NK-92 (cell line): Measurements from ENCODE around the gene UPB1.

Experiments used
- DNase-seq: peaks from one replicate; lab custom pipeline; 2025; ENCODE audit not compliant: unreplicated experiment; lab: John Stamatoyannopoulos, UW

The UPB1 gene

DNA sequence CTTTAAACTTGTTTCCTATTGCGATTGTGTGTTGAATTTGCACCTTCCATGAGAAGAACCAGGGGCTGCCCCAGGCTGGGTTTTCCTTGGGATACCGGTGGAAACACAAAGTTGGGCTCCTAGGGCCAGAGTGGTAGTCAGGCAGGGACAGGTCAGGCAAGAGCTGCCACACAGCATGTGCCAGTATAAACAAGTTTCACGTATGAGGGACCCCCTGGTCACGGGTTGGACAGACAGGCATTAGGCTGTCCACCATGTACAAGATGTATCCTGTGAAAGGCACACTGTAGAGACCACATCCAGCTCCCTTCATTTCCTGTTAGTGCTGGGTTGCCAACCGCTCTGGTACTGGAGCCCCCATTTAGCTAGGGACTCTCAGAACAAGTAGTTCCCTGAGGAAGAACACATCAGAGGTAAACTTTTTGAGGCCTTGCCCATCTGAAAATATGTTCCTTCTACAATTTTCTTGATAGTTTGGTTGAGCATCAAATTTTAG lies 8.8 kb downstream of the UPB1 start:
- no peak for DNase-seq

DNA sequence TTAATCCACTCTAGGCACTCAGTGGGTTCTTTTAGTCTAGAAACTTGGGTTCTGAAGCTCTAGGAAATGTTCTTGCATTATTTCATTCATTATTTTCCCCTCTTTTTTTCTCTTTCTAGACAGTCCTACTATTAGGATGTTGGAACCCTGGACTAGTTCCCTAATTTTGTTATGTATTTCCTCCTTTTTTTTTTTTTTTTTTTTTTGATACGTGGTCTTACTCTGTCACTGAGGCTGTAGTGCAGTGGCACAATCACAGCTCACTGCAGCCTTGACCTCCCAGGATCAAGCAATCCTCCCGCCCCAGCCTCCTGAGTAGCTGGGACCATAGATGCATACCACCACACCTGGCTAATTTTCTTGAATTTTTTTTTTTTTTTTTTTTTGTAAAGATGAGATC lies 9.4 kb downstream of the UPB1 start:
- DNase-seq = no peak

DNA sequence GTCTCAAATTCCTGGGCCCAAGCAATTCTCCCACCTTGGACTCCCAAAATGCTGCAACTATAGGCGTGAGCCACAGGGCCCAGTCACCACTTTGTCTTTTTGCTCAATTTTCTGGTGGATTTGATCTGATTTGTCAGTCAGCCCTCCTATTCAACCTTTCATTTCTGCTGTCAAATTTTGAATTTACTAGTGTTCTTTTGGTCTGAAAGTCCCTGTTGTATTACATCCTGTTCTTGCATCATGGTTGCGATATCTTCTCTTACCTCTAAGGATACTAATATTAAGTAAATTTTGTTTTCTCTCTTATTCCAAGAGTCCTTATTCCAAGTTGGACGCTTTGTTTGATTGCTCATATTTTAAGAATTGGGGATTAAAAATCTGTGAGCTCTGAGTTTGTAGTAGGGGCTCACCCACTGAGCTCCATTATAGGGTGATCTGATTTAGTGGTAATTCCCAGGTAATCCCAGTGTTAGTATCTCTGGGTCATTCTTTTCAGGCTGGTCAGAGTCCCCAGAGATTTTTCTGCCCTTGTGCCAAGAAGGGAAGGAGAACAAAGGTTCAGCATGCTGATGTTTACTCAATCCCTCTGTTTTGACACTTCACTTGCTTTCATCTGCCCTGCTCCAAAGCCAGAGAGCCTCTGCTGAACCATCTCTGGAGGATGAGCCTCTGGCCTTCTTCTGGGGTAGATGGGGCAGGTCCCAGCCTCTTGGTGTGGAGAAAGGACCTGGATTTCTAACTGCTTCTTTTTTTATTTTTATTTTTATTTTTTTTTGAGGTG lies 10.0 kb downstream of the UPB1 start:
- no peak for DNase-seq

DNA sequence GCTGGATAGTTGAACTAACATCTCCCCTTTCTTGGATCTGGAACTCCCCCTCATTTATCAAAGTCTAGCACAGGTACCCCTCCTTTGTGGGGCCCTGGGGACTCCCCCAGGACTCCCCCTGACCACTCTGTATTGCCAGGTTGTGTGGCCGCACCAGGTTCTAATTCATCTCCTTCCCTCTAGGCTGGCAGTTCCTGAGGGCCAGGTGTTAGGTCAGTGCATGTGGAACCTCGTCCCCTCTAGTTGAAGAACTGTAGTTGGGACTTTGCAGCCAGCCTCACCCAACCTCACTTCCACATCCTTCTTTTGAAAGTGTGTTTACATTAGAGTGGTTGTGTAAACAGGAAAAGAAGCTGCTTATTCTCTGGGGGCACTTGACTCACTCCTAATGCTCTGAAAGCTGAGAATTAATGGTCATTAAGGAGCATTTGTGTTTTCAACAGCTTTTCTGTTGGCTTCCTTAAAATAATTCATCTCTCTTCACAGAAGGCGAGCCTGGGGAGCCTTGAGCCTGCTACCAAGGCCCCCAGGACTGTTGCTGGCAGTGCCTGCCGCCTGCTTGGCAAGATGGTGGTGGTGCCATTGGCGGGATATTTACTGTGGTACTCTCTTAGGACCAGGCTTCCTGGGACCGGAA lies 11.8 kb downstream of the UPB1 start:
- DNase-seq = no peak

DNA sequence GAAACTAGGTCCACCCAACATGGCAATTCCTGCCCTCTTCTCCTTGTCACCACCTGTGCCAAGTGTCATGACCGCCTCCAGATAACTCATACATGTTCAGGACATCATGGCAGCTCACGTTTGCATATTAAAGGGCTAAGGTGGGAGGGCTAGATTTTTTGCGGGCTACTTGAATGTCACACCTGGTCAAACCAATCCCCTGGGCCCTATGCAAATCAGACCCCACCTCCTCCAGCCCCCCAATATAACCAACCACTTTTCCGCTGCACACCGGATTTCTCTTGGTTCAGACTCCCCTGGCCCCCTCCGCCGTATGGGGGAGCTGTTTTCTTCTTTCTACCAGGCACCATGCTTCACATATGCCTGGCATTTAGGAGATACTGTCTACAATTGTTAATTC lies 12.6 kb downstream of the UPB1 start:
- no peak for DNase-seq

DNA sequence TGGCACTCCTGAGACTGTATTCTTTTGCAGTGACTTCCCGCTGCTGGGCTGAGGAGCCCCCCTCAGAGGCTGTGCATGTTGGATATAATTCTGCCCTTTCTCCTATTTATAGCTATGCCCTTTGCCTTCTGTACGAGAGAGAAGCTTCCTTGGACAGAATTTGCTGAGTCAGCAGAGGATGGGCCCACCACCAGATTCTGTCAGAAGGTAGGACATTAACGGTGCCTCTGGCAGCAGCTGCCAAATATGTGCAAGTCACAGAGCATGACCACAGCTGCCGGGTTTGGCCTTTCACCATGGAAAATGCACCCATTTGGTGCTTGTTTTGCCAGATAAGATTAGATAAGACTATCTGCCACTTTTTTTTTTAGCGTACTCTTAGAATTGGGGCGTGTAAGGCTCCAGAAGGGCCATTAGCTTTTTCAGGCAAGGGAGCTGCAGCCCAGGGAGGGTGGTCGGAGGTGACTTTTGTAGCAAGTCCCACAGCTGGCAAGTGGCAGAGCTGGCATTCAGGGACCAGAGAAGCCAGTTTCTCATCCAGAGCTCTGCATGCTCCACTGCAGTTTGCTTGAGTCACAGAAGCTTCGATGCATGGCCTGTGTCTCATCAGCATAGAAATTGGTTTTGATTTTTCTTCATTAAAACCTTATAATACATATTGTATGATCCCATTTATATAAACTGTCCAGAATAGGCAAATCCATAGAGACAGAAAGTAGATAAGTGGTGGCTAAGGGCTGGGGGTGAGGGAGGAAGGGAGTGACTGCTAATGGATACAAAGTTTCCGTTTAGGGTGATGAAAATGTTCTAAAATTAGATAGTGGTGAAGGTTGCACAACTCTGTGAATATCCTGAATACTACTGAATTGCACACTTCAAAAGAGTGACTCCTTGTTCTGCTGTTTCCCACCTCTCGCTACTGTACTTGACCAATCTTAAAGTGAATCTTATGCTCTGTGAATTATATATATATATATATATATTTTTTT lies 15.8 kb downstream of the UPB1 start:
- no peak for DNase-seq

DNA sequence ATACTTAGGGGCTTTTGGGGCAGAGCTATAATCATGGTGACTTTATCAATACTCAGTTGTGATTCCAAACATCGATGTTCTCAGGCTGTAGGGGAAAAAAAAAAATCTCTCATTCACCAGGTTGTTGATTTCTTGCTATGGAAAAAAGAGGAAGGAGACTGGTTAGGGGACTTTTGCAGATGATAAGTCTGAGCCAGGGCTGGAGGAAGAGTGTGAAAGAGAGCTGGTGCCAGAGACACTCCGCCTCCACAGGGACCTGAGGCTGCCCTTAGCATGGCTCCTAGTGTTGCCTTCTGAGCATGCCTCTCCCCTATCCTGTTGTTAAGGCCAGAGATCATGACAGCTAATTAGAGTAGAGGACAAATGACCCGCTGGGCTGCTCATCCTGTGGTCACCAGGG lies 16.9 kb downstream of the UPB1 start:
- no peak for DNase-seq

DNA sequence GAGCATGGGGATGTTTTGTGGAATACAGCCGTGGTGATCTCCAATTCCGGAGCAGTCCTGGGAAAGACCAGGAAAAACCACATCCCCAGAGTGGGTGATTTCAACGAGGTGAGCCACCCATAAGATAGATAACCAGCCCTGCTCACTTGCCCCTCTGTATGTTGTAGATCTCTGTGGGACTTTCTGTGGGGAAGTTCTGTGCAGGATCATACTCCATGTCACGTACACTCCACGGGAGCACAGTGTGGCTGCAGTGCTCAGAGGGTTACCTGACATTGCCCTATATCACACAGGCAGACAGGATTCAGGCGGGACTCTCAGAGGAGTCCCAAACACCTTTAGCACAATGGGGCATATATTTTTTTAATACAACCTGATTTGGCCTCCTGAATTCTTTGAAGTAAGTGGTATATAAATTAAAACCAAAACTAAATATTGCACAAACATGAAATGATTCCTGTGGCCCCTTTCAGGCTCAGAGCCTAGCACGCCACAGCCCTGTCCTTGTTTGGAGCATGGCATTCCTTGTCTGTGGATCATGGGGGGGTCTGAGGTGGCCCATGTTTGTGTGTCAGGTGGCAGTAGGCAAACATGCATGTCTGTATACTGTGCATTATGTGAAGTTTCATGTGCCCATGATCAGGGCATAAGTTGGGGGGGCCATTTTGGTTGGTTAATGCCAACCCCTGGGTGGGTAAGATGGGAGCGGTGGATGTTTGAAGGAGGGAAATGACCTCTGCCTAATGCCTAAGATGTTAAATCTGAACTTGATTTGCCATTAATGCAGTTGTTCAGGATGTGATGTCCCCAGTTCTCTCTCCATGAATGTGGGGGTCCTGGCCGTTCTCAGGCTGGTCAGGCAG lies 18.5 kb downstream of the UPB1 start:
- DNase-seq = no peak

DNA sequence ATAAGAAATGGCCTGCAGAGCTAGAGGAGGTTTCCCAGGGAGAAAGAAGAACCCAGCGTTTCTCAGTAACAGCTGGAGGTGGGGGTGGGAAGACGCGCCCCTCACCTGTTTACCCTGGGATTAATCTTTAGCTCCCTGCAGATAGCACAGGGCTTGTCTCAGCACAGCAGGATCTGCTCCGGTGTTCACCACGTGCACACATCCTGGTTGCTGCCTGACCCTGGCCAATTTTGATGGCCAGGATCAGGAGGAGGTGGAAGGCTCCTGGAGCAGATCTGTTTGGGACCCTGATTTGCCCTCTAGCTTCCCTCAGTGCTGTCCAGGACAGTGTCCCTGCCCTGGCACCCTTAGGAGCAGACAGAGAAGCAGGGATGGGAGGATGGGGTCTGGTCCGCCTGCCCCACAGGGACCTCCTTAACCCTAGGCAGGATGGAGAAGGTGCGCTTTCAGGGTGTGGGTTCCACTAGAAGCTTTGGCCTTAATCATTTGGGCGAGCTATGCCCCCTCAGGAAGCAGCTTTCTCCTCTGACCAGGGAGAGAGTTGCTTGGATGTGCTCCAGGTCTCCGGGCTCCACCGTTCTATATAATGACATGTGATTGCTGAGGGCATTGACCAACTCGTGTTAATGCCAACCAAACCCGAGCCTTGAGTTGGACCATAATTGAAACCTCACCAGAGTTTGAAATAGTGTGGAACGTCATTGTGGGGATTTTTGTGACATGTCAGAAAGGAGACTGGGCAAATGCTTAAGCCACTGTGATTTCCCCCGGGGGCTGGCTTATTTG lies 19.3 kb downstream of the UPB1 start:
- DNase-seq = no peak

DNA sequence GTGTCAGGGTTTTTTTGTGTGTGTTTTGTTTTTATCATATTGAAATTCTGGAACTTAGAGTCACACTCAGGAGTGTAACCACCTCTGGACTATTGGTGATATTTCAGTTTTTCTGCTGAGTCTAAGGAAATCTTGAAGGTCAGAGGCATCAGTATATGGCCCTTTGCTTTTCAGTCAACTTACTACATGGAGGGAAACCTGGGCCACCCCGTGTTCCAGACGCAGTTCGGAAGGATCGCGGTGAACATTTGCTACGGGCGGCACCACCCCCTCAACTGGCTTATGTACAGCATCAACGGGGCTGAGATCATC lies 19.9 kb downstream of the UPB1 start:
- no peak for DNase-seq

DNA sequence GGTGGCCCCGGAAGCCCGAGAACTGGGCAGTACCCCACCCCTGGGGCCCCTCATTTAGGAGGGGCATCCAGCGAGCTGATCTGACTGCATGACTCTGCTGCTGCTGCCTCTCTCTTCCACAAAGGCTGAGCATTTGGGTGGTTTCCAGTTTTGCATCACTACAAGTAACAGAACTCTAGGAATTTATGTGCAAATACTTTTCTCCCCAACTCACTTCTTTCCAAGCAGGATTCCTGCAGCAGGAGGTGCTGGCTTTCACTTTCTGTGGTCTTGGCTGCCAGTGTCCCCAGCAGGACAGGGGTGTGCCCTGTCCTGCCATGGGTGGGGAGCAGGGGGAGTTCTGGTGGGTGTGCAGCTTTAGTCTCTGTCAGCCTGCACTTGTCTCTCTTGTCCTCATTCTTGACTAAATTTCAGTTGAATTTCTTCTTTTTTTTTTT lies 21.2 kb downstream of the UPB1 start:
- no peak for DNase-seq

DNA sequence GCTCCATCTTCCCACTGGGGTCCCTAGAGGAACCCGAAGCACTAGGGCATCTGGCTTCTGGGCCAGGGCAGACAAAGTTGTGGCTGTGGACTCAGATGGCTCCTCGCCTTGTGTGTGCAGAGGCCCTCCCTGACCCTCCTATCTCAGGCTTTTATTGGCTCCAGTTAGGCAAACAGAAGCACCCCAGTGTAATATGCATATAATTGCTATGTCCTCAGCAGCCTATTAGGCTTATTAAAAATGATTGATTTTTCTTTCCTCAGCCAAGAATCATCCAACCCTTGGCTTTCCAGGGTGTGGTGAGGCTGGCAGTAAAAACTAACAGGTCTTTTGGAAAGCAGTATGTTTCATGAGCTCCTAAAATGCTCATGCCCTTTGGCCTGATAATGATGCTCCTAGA lies 22.3 kb downstream of the UPB1 start:
- DNase-seq = no peak

DNA sequence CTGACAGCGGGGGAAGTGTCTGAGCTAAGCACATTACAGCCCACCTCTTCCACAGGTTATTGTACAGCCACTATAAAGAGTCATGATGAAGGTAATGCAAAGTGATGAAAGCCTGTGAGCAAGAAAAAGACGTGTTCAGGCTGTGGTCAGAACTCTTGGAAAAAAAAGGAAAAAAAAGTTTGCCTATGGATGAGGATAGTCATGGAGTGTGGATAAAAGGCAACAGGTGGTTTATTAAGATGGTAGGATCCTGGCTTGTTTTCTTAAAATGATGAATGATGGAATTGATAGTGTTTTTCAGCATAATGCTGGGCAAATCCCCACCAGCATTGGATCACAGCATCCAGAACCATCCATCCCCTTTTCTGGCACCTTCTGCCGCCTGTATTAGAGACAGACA lies 23.1 kb downstream of the UPB1 start:
- no peak for DNase-seq

DNA sequence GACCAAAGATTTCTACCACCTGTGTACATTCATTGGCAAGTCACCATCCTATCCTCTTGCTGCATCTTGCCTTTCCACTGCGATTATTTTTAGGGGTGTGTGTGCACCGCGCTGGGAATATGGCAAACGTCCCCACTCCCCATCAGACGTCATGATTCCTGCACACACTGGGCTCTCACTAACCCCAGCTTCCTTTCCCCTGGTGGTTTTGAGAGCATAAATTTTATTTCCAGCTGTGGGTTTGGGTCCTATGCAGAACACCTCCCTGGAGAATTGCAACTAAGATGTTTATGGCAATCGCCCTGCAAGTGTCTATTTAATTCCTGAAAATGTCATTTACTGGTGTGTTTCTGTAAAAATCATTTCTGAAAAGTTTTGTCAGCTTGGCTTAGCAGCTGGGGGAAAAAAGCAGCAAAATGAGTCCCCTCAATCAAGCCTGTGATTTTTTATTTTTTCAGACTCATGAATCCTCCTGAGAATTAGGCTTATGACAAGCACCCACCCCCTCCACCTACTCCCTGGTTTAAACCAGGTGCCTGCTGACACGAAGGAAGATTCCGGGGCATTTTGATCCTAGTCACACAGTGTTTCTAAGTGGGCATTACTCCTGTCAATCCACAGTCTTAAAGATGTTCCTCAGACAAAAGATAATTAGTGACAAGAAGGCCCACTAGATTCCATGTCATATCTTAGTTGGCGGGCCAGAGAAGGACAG lies 23.8 kb downstream of the UPB1 start:
- DNase-seq = no peak

DNA sequence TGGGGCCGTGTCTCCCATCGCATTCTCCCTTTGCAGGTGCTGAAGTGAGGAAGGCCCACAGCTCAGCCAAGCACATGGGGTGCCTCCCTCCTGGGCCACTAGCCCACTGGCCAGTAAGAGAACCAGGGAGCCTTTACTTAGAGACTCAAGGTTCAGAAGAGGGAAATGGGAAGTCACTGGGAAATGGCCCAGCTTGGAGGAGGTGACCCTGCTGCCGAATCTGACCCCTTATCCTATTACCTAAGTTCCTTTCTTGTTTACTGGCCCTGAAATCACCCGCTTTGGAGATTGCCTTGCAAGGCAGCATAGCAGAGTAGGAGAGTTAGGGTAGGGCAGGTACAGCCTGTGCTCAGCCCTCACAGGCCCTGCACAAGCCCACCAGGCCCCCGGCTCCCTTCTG lies 24.4 kb downstream of the UPB1 start:
- DNase-seq = no peak

DNA sequence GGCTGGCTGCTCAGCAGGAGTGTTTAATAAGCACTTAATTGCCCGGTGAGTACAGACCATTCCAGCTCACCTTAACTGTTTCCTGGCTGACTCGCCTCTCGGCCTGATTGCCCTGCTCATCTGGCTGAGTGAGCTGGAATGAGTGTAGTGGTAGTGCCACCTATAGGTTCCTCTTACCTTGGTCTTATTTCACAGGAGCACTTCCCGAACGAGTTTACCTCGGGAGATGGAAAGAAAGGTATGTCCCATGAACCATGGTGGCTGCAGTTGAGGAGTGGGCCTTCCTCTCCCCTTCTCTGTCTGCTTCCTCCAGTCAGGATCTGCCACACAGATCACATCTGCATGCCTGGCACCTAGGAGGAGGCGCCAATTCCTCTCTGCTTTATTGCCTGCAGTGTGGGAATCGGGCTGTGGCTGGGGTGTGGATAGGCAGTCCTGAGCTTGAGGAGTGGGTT lies 26.7 kb downstream of the UPB1 start:
- DNase-seq = no peak

DNA sequence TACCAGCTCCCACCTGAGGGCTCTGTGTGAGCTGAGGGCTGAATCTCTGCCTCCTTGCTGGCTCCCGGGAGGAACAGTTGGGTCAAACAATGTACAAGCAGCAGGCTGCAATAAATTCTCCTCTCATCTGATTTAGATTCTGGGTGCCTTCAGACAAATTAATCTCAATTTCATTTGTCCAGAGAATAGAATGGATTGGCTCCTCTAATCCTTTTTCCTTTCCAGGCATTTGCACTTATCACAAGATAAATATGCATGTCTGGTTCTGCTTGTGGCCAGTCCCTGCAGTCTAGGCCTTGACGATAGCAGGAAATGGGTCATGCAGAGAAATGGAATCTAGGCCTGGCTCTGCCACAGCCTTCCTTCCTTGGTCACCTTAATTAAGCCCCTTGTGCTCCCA lies 28.7 kb downstream of the UPB1 start:
- DNase-seq = no peak

DNA sequence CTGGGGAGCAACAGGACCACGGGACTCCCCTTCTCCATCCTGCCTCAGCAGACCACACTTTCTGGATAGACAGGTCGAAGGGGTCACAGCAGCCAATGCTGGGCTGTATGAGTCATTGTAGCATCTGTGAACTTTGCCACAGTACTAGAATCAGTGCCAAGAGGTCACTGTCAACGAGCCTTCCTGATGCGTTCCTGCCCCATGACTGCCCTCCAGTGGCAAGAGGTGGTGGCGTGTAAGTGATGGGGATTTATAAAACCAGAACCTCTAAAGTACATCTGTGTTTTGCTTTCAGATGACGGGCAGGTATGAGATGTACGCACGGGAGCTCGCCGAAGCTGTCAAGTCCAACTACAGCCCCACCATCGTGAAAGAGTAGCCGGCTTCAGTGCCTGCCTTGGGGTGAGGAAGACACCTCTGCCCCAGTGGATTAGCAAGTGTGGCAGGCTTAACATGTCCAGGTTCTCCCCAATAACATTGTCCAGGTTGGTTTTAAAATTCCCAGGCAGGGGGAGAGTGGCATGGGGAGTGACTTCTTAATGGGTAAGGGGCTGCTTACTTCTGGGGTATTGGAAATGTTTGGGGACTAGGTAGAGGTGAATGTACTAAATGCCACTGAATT lies 30.4 kb downstream of the UPB1 start:
- no peak for DNase-seq

DNA sequence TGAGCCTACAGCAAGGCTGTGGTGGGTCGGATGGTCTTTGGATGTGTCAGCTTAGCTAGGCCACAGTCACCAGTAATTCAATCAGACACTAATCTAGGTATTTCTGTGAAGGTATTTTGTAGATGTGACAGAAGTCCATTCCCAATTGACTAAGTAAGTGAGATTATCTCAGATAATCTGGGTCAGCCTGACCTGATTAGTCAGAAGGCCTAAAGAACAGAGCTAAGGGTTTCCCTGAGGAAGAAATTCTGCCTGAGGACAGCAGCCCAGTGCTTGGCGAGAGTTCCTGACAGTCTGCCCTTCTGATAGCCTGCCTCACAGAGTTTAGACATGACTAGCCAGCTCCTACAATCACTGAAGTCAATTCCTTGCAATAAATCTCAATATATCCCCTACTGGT lies 31.1 kb downstream of the UPB1 start:
- no peak for DNase-seq
